Activated CD4-positive, alpha-beta T cell treated with anti-CD3 and anti-CD28 coated beads for 4 hours (primary cell): ENCODE data around the gene TBC1D5.
"Not testable (repeated sequence)": the region's sequence is repeated elsewhere in the genome, so short reads cannot be mapped to it uniquely, and the experiment has no call there.

Experiments used
- DNase-seq, 2 donors: peaks; one replicate each; pipeline ENCODE4 v3.0.0-alpha.2; 2020

The TBC1D5 gene, protein sequence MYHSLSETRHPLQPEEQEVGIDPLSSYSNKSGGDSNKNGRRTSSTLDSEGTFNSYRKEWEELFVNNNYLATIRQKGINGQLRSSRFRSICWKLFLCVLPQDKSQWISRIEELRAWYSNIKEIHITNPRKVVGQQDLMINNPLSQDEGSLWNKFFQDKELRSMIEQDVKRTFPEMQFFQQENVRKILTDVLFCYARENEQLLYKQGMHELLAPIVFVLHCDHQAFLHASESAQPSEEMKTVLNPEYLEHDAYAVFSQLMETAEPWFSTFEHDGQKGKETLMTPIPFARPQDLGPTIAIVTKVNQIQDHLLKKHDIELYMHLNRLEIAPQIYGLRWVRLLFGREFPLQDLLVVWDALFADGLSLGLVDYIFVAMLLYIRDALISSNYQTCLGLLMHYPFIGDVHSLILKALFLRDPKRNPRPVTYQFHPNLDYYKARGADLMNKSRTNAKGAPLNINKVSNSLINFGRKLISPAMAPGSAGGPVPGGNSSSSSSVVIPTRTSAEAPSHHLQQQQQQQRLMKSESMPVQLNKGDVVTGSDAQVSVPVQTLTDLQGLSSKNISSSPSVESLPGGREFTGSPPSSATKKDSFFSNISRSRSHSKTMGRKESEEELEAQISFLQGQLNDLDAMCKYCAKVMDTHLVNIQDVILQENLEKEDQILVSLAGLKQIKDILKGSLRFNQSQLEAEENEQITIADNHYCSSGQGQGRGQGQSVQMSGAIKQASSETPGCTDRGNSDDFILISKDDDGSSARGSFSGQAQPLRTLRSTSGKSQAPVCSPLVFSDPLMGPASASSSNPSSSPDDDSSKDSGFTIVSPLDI

GRCh38 chr3:17742102-17742879 lies at the start of gene TBC1D5:
TSS of gene TBC1D5 (minus strand) at chr3:17742631. CDS start at chr3:17508570, 234,061 bp downstream.
- peak; percentile 84 to 90 for DNase-seq

- no peak for DNase-seq
Observed at GRCh38 chr3:17783426-17783825, 41.0 kb upstream of the TBC1D5 start.

GRCh38 chr3:17782751-17783150 lies 40.3 kb upstream of the TBC1D5 start:
- DNase-seq = no peak

DNA sequence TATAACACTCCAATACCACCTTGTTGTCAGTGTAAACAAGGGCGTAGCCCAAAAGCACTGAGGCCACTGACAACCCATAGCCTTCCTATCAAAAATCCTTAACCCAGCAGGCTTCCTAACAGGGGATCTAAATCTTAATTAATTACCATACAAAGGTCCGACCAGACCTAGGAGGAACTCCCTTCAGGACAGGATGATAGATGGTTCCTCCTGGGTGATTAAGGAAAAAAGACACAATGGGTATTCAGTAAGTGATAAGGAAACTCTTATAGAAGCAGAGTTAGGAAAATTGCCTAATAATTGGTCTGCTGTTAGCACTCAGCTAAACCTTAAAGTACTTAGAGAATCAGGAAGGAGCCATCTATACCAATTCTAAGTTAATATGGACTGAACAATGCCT lies 37.9 kb upstream of the TBC1D5 start:
- DNase-seq = not testable (repeated sequence)

GRCh38 chr3:17779304-17780250 lies 37.1 kb upstream of the TBC1D5 start:
- DNase-seq = not testable (repeated sequence)

DNA sequence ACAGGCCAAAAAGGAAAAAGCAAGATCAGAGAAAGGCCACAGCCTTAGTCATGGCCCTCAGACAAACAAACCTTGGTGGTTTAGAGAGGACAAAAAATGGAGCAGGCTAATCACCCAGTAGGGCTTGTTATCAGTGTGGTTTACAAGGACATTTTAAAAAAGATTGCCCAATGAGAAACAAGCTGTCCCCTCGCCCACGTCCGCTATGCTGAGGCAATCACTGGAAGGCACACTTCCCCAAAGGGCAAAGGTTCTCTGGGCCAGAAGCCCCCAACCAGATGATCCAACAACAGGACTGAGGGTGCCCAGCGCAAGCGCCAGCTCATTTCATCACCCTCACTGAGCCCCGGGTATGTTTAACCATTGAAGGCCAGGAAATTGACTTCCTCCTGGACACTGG lies 34.9 kb upstream of the TBC1D5 start:
- not testable (repeated sequence) for DNase-seq

DNA sequence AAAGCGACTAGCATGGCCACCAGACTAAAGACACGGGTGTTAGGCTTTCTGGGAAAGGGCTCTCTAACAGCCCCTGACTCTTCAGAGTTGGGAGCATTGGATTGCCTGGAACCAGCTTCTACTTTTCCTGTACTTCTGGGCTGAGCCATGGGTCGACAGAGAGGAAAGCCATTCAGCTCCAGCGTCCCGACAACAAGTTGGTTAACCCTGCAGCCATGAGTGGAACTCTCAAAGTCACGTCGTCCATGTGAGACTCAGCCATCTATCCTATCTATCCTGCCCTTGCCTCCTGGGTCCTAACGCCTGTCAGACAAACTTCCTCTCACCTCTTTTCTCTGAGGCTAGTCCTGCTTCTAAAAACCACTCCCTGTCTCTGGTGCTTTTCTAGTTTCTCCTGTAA lies 32.6 kb upstream of the TBC1D5 start:
- DNase-seq = no peak

DNA sequence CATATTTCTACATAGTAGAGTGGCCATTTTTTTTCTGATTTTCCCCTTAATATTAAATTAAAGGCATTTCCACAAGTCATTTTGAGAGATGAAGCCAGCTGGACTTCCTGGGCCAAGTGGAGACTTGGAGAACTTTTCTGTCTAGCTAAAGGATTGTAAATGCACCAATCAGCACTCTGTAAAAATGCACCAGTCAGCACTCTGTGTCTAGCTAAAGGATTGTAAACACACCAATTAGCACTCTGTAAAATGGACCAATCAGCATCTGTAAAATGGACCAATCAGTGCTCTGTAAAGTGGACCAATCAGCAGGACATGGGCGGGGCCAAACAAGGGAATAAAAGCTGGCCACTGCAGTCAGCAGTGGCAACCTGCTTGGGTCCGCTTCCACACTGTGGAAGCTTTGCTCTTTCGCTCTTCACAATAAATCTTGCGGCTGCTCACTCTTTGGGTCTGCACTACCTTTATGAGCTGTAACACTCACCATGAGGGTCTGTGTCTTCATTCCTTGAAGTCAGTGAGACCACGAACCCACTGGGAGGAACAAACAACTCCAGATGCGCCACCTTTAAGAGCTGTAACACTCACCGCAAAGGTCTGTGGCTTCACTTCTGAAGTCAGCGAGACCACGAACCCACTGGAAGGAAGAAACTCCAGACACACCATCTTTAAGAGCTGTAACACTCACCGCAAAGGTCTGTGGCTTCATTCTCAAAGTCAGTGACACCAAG lies 31.9 kb upstream of the TBC1D5 start:
- DNase-seq = not testable (repeated sequence)

DNA sequence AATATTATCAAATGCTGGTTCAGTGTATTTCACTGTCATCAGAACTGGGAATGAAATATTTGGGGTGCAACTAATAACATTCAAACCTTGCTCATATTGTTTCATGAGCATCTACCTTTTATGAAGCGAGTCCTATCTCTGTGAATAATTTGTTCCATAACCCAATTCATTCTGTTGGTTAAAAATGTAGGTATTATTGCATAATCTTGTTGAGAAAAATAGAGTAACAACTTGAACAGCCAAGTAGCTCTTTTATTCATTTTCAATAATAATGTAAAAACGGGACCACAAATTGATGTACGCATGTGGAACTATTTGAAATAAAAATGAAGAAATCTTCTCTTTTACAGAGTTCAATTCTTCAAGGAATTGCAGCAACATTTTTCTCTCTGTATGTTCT lies 30.1 kb upstream of the TBC1D5 start:
- DNase-seq = no peak

DNA sequence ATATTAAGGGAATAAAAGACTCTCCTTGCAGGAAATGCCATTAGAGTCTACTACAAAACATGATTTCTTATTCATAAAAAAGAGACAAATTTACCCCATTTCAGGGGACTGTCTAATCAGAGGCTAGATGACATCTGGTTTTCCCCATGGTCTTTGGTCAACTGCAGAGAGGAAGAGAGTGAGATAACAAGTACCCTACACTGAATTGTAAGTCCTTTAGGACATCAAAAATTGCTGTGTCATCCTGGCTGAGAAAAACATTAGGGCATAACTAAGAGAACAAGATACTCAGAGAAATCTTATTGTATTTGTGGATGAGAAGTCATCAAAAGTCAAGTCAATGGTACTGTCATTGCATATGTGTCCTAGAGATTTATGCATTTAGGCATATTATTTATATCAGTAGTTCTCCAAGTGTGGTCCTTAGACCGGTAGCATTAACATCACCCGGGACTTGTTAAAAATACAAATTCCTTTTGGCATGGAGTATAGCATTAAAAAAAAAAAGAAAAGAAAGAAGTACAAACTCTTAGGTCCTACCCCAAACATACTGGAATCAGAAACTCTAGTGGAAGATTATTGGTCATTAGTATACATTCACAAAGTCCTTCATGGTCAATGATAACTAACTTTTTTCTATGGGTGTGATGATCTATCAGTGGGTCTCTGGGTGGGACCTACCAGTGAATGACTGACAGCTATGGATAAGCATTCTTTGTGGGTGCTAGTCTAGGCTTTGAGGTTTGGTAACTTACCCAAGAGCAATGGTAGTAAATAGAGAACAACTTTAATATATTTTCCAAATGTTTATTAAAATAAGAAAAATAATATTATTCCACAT lies 29.0 kb upstream of the TBC1D5 start:
- DNase-seq = no peak

DNA sequence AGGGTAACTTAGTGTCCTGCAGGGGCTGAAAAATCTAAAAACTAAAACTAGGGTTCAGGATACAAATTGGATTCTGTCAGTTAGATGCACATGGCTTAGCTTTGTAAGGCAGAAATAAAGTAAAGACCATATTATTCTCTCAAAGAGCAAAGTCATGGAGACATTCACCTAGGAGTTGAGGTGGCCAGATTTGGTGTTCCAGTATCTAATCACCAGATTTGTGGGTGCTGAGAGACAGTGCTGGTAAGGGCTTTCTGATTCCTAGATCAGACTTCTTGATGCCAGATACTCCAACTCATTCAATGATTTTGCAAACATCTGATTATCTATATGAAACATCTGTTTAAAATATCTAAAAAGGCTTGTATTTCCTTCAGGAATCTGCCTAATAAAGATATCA lies 28.3 kb upstream of the TBC1D5 start:
- DNase-seq = no peak

- DNase-seq = no peak
Observed at GRCh38 chr3:17765819-17766472, 23.5 kb upstream of the TBC1D5 start.

DNA sequence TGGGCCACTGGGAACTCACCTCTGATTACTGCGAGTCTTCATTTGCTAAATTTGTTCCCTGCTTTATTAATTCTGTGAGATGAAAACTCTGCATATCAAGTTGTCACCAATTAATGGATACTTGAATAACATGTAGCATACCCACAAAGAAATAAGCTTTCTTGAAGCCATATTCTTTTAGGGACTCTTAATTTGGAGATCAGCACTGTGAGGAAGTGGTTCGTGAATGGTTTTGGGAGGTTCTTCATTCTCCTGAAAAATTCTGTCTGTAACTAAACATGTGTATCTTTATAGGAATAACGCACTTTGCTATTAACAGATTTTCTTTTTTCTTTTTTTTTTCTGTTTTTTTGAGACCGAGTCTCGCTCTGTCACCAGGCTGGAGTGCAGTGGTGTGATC lies 19.1 kb upstream of the TBC1D5 start:
- DNase-seq = no peak

GRCh38 chr3:17759901-17760300 lies 17.5 kb upstream of the TBC1D5 start:
- no peak for DNase-seq

DNA sequence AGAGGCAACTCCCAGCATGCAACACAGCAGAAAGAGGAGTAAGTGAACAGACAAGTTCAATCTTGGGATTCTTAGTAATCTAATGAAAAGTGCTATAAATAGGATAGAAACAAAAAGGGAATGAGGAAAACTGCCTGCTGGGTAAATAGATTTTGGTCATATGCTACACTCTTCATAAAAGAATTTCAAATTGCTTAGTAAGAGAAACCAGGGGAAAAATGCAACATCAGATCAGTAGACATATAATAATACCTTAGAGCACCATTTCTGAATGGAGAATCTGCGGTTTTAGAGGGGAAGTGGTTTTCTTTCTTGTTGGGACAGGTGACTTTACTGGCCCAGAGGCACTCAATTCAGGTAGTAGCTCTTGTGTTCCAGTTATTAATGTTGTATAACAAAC lies 13.4 kb upstream of the TBC1D5 start:
- no peak for DNase-seq

DNA sequence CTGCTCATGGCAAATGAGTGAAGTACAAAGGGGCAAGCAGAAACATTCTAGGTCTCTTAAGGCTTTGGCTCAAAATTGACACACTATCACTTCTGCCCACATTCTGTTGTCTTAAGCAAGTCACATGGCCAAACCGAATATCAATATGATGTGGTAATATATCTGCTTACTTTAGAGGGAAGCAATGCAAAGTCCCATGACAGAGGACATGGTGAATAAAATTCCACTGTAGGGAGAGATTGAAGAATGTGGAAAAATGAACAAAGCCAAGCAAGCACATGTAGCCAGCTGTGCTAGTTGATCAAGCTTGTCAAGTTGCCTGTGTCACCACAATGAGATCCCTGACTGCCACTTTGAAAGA lies 11.2 kb upstream of the TBC1D5 start:
- no peak for DNase-seq

DNA sequence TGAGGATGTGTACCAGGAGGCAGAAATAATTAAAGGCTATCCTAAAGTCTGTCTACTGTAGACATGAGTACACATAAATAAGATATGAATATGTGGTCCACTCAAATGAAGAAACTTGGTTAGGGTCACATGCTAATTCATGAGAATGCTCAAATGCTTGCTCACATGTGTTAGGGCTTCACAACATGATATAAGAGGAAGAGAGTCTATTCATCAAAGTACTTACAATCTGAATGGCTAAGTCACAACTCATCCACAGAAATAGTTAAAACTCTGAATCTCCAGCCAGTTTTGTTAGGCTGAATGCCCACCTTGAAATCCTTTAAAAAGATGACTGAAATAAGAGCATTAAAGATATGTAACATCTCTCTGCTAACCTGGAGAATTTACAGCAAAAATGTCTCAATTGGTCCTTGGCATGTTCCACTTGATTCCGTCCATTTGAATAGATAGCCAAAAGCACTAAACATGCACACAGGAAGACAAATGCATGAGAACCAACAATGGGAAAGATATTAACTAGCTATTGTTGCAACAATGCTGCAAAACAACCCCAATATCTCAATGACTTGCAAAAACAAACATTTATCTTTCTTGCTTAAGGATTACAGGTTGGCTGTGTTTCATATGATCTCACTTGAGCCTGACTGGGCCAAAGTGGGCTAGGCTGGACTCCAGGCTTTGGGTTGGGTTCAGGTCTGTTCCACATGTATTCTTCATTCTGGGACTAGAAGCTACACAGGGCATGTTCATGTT lies 10.6 kb upstream of the TBC1D5 start:
- DNase-seq = no peak

DNA sequence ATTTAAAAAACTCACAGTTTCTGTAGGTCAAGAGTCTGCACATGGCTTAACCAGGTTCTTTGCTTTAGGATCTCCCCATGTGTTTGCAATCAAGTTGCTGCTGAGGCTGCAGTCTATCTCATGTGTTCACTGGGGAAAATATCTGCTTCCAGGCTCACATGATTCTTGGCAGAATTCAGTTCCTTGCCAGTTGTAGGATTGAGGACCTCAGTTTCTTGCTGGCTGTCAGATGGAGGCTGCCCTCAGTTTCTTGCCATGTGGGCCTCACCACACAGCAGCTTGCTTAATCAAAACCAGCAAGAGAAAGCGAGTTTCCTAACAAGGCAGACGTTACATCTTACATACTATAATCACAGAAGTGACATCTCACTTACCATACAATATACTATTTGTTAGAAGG lies 10.0 kb upstream of the TBC1D5 start:
- no peak for DNase-seq

DNA sequence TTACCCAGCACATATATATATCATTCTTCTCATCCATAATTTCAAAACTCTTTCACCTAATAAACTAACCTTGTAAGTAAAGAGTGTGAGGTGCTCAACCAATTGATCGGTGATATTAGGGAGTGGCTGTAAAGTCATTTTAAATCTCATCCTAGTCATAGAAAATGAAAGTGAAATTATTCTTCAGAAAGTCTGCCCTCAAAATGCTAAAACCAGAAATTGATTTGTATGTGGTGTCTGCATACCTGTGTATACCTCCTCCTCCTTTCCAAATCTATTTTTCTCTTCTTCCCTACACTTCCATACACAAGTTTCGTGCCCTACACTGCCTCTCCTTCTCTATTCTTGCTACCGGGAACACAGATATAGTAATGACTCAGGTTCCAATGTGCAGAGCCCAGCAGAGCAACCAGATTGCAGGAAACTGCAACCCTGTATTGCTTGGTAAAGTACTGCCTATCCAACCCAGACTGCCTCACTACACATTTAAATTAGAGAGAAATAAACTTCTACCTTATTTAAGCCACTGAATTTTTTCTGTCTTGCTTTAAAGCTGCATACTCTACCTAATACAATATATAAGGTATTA lies 7.4 kb upstream of the TBC1D5 start:
- DNase-seq = no peak
